Measurements from ENCODE around the gene C5orf15.

The C5orf15 gene

GRCh38 chr5:133948721-133949120 is 19.7 kb downstream of the C5orf15 start:
- DNase-seq (ENCODE audit: extremely low read depth, insufficient read length): no peak
- TF ChIP-seq, protein P1, sequence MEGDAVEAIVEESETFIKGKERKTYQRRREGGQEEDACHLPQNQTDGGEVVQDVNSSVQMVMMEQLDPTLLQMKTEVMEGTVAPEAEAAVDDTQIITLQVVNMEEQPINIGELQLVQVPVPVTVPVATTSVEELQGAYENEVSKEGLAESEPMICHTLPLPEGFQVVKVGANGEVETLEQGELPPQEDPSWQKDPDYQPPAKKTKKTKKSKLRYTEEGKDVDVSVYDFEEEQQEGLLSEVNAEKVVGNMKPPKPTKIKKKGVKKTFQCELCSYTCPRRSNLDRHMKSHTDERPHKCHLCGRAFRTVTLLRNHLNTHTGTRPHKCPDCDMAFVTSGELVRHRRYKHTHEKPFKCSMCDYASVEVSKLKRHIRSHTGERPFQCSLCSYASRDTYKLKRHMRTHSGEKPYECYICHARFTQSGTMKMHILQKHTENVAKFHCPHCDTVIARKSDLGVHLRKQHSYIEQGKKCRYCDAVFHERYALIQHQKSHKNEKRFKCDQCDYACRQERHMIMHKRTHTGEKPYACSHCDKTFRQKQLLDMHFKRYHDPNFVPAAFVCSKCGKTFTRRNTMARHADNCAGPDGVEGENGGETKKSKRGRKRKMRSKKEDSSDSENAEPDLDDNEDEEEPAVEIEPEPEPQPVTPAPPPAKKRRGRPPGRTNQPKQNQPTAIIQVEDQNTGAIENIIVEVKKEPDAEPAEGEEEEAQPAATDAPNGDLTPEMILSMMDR (IDR thresholded peaks at IDR 0.05; ENCODE audit: insufficient read depth, low read length, poor library complexity, severe bottlenecking): no peak
- H3K27me3 ChIP-seq (replicated peaks; ENCODE audit: control insufficient read depth, insufficient read depth, low read length): no peaks in the 10 kb centered on the region
- H3K36me3 ChIP-seq (ENCODE audit: control insufficient read depth, insufficient read depth, low read length): no peaks in the 10 kb centered on the region; the same call in 1 of the 2 replicates
- no peak overlapping the region for H3K4me3 ChIP-seq (replicated peaks; ENCODE audit: low read depth, low read length)

DNA sequence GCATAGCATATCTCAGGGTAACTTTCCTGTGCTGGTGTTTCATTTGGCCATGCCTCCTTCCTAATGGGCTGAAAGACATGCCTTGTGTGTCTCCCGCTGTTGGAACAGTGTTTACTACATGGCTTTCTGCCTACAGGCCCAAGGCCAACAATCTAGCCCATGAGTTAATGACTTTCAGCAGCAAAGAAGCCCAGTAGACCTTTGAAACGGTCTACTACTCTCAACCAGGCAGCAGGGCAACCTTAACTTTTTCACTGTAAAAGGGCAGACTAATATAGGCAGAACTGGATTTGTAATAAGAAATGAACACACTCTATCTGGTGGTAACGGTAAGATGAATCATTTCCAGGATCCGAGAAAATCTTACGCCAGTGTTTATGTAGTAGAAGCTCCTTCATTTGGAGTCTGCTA is 21.0 kb downstream of the C5orf15 start:
- DNase-seq (ENCODE audit: extremely low read depth, insufficient read length): no peak
- TF ChIP-seq, protein P1 (IDR thresholded peaks at IDR 0.05; ENCODE audit: insufficient read depth, low read length, poor library complexity, severe bottlenecking): no peak
- no peaks in the 10 kb centered on the region for H3K36me3 ChIP-seq (ENCODE audit: control insufficient read depth, insufficient read depth, low read length)
- H3K4me3 ChIP-seq (replicated peaks; ENCODE audit: low read depth, low read length): no peak overlapping the region
- H3K27me3 ChIP-seq (replicated peaks; ENCODE audit: control insufficient read depth, insufficient read depth, low read length): no peaks in the 10 kb centered on the region

DNA sequence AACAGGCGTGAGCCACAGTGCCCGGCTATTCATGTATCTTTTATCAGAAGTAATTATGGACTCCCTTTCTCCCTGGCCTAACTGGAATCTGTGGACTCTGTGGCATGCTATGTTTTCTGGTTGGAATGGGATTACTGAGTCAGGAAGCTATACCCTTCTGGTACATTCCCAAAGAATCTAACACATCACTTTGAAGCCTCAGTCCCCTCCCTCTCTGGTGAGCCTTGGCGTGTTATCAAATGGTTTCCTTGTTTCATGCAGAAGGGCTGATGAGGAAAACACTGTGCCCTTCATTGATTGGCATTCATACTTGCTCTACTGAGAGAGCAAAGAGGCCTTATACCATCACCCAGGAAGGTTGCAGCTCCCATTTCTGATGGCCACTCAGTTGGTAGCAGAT is 22.9 kb downstream of the C5orf15 start:
- no peak overlapping the region for H3K4me3 ChIP-seq (replicated peaks; ENCODE audit: low read depth, low read length)
- DNase-seq (ENCODE audit: extremely low read depth, insufficient read length): no peak
- no peaks in the 10 kb centered on the region for H3K36me3 ChIP-seq (ENCODE audit: control insufficient read depth, insufficient read depth, low read length)
- TF ChIP-seq, protein P1 (IDR thresholded peaks at IDR 0.05; ENCODE audit: insufficient read depth, low read length, poor library complexity, severe bottlenecking): no peak
- no peaks in the 10 kb centered on the region for H3K27me3 ChIP-seq (replicated peaks; ENCODE audit: control insufficient read depth, insufficient read depth, low read length)

- TF ChIP-seq, protein P1 (IDR thresholded peaks at IDR 0.05; ENCODE audit: insufficient read depth, low read length, poor library complexity, severe bottlenecking): peak; percentile 78
- no peaks in the 10 kb centered on the region for H3K27me3 ChIP-seq (replicated peaks; ENCODE audit: control insufficient read depth, insufficient read depth, low read length)
- H3K4me3 ChIP-seq (replicated peaks; ENCODE audit: low read depth, low read length): no peak overlapping the region
- DNase-seq (ENCODE audit: extremely low read depth, insufficient read length): no peak
- H3K36me3 ChIP-seq (ENCODE audit: control insufficient read depth, insufficient read depth, low read length): no peaks in the 10 kb centered on the region
These were observed 23.9 kb downstream of the C5orf15 start for GRCh38 chr5:133944263-133945185.

DNA sequence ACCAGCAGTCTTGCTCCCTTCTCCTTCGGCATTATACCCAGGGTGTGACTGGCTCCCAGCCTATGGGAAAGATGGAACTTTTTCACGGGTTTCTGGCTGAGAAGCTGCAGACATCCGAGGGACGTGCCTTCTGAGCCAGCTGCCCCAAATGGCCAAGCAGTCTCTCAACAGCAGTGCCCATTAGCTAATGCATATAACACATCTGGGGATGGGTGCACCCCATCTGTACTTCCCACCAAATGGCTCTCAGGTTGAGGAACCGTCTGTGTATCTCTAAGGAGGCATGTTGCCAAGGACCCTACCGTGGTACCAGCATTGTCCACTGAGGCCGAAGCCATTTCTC is 25.0 kb downstream of the C5orf15 start:
- DNase-seq (ENCODE audit: extremely low read depth, insufficient read length): no peak
- H3K36me3 ChIP-seq (ENCODE audit: control insufficient read depth, insufficient read depth, low read length): no peaks in the 10 kb centered on the region
- no peaks in the 10 kb centered on the region for H3K27me3 ChIP-seq (replicated peaks; ENCODE audit: control insufficient read depth, insufficient read depth, low read length)
- H3K4me3 ChIP-seq (replicated peaks; ENCODE audit: low read depth, low read length): no peak overlapping the region
- TF ChIP-seq, protein P1 (IDR thresholded peaks at IDR 0.05; ENCODE audit: insufficient read depth, low read length, poor library complexity, severe bottlenecking): no peak
